ENCODE measurements around the gene IQGAP2.

Gene IQGAP2

GRCh38 chr5:76606701-76607100 is 203.6 kb downstream of the IQGAP2 start:
- no peak overlapping the region for H3K27ac ChIP-seq

GRCh38 chr5:76607353-76607871 is 204.3 kb downstream of the IQGAP2 start:
- H3K27ac ChIP-seq = no peak overlapping the region
- no peak for TF ChIP-seq CTCF (conservative IDR thresholded peaks at IDR 0.05)

More at GRCh38 chr5:76606701-76607100, 203.6 kb downstream of the IQGAP2 start:
- no peak for TF ChIP-seq CTCF (conservative IDR thresholded peaks at IDR 0.05)

- TF ChIP-seq CTCF (conservative IDR thresholded peaks at IDR 0.05) = no peak
- H3K27ac ChIP-seq = no peak overlapping the region
Observed at GRCh38 chr5:76608833-76609232, 205.7 kb downstream of the IQGAP2 start.

GRCh38 chr5:76610196-76610595 is 207.1 kb downstream of the IQGAP2 start:
- no peak overlapping the region for H3K27ac ChIP-seq
- TF ChIP-seq CTCF (conservative IDR thresholded peaks at IDR 0.05) = no peak

- no peak for TF ChIP-seq CTCF (conservative IDR thresholded peaks at IDR 0.05)
- no peak overlapping the region for H3K27ac ChIP-seq
Observed at GRCh38 chr5:76612942-76613341, 209.9 kb downstream of the IQGAP2 start.

GRCh38 chr5:76615759-76616158 is 212.7 kb downstream of the IQGAP2 start:
- TF ChIP-seq CTCF (conservative IDR thresholded peaks at IDR 0.05) = no peak
- no peak overlapping the region for H3K27ac ChIP-seq

- no peak overlapping the region for H3K27ac ChIP-seq
- no peak for TF ChIP-seq CTCF (conservative IDR thresholded peaks at IDR 0.05)
Observed at GRCh38 chr5:76616206-76616605, 213.1 kb downstream of the IQGAP2 start.

Data from VCaP (cell line).